HG02763 (cell line): ENCODE data around the gene CA5B.
"Not testable (repeated sequence)": the region's sequence is repeated elsewhere in the genome, so short reads cannot be mapped to it uniquely, and the experiment has no call there.

Experiments
- ATAC-seq: cut with Tn5 transposase; IDR thresholded peaks from one replicate; pipeline ENCODE4 v1.9.1; 2021; ENCODE audit warnings: mild to moderate bottlenecking, moderate library complexity; ENCODE audit not compliant: unreplicated experiment

The CA5B gene

GRCh38 chrX:15747626-15748173 lies 9.6 kb downstream of the CA5B start:
- no peak for ATAC-seq

DNA sequence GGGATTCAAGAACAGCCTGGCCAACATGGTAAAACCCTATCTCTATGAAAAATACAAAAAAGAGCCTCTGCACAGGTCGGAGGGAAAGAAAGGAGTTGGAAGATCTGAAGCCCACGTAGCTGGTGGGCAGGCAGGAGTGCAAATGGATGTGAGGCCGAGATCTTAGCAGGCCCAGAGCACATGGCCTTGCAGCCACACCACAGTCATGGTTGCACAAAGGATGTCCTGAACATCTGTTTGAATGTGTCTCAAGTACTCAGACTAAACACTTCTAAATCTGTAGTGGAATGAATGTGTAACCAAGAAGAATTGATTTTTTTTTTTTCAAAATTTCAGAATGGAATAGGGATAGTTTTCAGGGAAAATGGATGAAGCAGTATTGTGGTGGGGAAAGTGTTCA lies 10.8 kb downstream of the CA5B start:
- no peak for ATAC-seq

DNA sequence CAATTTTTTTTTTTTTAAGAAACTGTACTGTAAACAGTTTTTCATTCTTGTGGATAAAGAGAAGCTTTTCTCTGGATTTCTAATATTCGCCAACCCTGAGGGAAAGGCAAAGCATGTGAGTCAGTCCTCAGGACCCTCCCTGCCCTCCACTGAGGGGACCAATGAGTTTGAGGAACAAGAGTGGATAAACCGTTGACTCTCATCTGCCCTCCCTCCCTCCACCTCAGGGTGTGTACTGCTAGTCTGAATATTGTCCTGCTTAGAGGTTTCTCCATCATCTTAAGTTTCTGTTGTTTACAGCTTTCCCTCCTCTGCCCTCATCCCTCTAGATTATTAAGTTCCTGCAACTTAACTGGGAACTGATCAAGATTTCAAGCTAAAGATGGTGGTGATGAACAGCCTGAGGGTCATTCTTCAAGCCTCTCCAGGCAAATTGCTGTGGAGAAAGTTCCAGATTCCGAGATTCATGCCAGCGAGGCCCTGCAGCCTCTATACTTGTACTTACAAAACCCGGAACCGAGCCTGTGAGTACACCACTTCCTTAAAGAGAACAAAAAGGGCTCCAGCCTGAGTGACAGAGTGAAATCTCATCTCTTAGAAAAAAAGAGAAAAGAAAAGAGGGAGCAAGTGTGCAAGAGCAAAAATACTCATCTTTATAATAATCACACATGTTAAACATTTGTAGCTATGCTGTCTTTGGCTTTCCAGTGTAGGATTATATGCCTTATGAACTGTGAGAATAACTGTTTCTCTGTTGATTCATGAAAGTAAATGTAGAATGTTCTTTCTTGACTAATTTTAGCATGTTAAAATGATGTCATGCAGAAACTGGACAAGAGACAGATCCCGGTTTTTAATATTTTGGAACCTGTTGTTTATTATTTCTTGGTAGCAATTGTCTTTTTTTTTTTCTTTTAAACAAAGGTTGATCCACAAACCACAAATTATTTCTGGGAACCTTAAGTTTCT lies 11.9 kb downstream of the CA5B start:
- ATAC-seq: peak; percentile 75

DNA sequence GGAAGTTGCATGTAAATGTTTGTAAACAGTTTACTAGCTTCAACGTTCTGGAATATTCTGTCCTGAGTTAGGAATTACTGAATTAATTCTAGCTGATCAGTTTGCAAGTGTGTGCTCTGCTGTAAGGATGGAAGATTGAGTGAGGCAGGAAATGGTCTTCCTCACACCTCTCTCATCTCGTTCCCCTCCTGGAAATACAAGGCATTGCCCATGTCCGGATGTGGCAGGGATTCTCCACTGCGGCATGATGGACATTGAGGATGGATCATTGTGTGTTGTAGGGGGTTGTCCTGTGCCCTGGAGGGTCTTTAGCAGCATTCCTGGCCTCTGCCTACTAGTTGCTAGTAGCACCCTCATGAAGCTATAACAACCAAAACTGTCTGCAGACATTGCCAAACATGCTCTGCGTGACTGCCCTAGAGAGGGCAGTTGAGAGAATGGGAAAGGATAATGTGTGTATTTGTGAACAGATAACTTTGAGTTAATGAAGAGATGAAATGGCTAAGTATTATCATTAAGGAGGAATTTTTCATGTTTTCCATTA lies 12.6 kb downstream of the CA5B start:
- ATAC-seq: no peak

- no peak for ATAC-seq
These were observed 13.2 kb downstream of the CA5B start for GRCh38 chrX:15751155-15751819.

GRCh38 chrX:15755091-15755490 lies 17.0 kb downstream of the CA5B start:
- no peak for ATAC-seq

DNA sequence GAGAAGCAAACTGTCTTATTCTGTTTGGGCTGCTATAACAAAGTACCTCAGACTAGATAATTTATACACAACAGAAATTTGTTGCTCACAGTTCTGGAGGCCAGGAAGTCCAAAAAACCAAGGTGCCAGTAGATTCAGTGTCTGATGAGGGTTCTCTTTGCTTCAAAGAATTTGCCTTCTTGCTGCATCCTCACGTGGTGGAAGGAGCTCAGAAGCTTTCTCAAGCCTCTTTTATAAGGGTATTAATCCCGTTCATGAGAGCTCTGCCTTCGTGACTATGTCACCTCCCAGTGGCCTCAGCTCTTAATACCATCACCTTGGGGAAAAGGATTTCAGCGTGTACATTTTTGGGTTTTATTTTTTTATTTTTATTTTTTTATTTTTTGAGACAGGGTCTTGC lies 20.1 kb downstream of the CA5B start:
- no peak for ATAC-seq

DNA sequence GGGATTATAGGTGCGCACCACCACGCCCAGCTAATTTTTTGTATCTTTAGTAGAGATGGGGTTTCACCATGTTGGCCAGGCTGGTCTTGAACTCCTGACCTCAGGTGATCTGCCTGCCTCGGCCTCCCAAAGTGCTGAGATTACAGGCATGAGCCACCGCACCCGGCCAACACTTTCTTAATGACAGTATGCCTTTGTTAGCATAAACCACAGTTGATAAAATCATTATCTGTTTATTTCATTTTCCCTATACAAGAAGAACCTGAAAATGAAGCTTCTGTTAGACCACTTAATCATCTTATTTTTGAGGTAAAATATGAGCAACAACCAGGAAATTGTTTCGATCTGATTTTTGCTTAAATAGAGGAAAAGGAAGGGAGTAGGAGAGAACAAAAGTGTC lies 21.8 kb downstream of the CA5B start:
- ATAC-seq: not testable (repeated sequence)

DNA sequence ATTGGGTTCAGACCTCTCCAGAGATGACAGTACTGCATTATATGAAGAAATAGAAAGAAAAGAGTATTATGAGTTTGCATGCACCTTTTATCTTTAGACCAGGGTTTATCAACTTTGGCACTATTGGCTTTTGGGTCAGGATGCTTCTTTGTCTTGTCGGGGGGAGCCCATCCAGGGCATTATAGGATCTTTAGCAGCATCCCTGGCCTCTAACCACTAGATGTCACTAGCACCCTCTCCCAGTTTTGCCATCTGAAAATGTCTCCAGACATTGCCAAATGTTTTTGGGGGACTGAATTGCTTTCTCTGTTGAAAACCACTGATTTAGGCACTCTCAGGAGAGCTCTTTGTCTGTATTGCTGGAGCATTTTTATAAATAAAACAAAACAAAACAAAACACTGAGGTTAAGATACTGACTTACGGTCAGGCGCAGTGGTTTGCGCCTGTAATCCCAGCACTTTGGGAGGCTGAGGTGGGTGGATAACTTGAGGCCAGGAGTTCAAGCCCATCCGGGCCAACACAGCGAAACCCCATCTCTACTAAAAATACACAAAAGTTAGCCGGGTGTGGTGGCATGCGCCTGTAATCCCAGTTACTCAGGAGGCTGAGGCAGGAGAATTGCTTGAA lies 23.6 kb downstream of the CA5B start:
- peak; percentile 51 for ATAC-seq

- ATAC-seq: no peak
These were observed 31.4 kb downstream of the CA5B start for GRCh38 chrX:15769300-15769954.

- ATAC-seq: peak; percentile 90
These were observed 44.1 kb downstream of the CA5B start for GRCh38 chrX:15781961-15782699.

GRCh38 chrX:15785176-15785750 lies 47.2 kb downstream of the CA5B start:
- no peak for ATAC-seq

DNA sequence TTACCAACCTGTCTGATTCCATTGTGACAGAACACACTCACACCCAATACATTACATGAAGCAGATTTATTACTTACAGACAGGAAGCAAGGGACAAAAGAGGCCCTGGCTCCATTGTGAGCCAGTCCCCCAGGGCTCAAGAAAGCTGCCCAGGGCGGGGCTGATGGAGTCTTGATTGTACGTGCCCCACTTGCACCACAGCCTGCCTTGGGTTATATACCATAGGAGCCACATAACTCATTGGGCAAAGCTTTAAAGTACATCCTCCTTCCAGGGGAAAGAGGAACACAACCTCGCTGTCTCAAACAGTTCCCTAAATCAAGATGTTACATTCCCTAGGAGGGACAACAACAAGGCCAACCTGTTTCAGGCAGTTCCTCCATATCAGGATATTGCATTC lies 48.8 kb downstream of the CA5B start:
- ATAC-seq: no peak

- ATAC-seq: peak; percentile 92
These were observed 52.1 kb downstream of the CA5B start, which contains the start of gene ZRSR2 for GRCh38 chrX:15789979-15790768. Gene ZRSR2 (plus strand): TSS chrX:15790484. CDS start chrX:15790496, 12 bp downstream.

DNA sequence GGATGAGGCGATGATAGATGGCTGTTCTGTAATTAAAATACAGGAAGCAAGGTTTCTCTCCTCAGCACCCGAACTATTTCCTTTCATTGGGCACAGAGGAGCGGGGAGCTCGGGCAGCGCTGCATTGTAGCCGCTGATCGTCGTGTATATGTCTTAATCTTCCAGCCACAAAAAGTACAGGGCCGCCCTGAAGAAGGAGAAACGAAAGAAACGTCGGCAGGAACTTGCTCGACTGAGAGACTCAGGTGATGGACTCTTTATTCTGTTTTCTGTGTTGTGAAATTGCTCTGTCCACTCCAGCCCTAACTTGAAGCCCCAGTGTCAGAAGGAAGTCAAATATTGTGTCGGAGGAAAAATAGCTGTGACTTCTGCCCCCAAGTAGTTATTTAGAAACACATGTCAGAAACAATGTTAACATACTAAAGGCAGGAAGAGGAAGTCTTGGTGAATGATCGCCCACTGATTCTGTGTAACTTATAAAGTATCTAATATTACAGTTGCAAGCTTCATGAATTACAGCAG lies 52.8 kb downstream of the CA5B start:
- peak; percentile 27 for ATAC-seq

- no peak for ATAC-seq
These were observed 59.6 kb downstream of the CA5B start for GRCh38 chrX:15797707-15798106.

DNA sequence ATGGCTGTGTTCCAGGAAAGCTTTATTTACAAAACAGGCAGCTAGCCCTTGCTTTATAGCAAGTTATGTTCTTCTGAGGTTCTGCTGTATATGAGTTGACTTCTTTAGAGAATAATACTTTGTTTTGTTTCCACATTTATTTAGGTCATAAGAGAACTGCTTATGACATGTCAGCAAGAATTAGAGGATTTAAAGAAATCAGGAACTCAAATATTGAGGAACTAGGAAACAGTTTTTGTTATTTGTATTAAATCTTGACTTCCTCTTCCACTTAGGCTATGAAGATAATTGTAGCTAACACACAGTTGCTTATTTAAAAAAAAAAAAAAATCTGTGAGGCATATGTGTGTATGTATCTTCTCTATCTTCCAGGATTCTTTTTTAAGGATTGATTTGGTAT lies 66.5 kb downstream of the CA5B start:
- ATAC-seq: no peak

DNA sequence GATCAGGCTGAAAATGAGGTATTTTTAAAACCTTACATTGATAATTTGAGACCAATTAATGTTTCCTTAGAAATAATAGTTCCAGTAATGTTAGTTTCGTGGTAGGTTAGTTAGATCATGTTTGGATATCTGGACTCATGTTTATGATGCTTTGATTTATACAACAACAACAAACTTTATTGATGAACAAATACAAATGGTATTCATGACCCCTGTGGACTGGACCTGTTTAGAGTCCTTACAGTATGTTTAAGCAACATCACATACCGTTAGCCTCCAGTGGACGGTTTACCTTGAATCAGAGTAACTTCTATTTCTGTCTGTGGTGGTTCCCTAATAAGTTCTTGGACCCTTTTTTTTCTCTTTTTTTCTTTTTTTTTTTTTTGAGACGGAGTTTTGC lies 70.2 kb downstream of the CA5B start:
- no peak for ATAC-seq
